Panc1 (cell line): ENCODE measurements around the gene USP12.

Experiments used
- POLR2AphosphoS5 ChIP-seq: IDR thresholded peaks from 2 replicates; pipeline ENCODE4 v1.6.1; 2012; ENCODE audit warnings: mild to moderate bottlenecking, low read depth, low read length, moderate library complexity
- REST ChIP-seq, 2 experiments: IDR thresholded peaks; 2 replicates each; pipeline ENCODE4 v1.6.1; 2011 to 2012; ENCODE audit warnings: low read depth in 2 of 2, control low read depth in 1 of 2, low read length in 1 of 2, mild to moderate bottlenecking in 1 of 2, moderate library complexity in 1 of 2; ENCODE audit not compliant: insufficient read depth in 1 of 2
- TCF7L2 ChIP-seq: IDR thresholded peaks from 2 replicates; pipeline ENCODE4 v1.6.1; 2011; ENCODE audit warnings: mild to moderate bottlenecking, low read depth, low read length, inconsistent platforms
- TF ChIP-seq, protein P1 (sequence below): fragments of 450-650 bp; IDR thresholded peaks from 2 replicates; pipeline ENCODE4 v1.5.1; 2017; ENCODE audit warnings: mild to moderate bottlenecking

GRCh38 chr13:27135023-27135422 lies 36.6 kb downstream of the USP12 start:
- TF ChIP-seq, protein P1, sequence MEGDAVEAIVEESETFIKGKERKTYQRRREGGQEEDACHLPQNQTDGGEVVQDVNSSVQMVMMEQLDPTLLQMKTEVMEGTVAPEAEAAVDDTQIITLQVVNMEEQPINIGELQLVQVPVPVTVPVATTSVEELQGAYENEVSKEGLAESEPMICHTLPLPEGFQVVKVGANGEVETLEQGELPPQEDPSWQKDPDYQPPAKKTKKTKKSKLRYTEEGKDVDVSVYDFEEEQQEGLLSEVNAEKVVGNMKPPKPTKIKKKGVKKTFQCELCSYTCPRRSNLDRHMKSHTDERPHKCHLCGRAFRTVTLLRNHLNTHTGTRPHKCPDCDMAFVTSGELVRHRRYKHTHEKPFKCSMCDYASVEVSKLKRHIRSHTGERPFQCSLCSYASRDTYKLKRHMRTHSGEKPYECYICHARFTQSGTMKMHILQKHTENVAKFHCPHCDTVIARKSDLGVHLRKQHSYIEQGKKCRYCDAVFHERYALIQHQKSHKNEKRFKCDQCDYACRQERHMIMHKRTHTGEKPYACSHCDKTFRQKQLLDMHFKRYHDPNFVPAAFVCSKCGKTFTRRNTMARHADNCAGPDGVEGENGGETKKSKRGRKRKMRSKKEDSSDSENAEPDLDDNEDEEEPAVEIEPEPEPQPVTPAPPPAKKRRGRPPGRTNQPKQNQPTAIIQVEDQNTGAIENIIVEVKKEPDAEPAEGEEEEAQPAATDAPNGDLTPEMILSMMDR = no peak
- no peak for TF ChIP-seq REST (IDR thresholded peaks at IDR 0.05; ENCODE audit: insufficient read depth in 1 of 2, low read depth in 2 of 2, low read length in 1 of 2)
- peak; percentile 40; the same call in 1 of the 2 replicates for TF ChIP-seq POLR2AphosphoS5
- TF ChIP-seq TCF7L2 = no peak
